HG02623 (cell line): ENCODE data around the gene ZNHIT1.

ENCODE experiments used
- ATAC-seq: cut with Tn5 transposase; IDR thresholded peaks from one replicate; pipeline ENCODE4 v1.9.1; 2021; ENCODE audit warnings: moderate library complexity; ENCODE audit not compliant: unreplicated experiment

Gene ZNHIT1

DNA sequence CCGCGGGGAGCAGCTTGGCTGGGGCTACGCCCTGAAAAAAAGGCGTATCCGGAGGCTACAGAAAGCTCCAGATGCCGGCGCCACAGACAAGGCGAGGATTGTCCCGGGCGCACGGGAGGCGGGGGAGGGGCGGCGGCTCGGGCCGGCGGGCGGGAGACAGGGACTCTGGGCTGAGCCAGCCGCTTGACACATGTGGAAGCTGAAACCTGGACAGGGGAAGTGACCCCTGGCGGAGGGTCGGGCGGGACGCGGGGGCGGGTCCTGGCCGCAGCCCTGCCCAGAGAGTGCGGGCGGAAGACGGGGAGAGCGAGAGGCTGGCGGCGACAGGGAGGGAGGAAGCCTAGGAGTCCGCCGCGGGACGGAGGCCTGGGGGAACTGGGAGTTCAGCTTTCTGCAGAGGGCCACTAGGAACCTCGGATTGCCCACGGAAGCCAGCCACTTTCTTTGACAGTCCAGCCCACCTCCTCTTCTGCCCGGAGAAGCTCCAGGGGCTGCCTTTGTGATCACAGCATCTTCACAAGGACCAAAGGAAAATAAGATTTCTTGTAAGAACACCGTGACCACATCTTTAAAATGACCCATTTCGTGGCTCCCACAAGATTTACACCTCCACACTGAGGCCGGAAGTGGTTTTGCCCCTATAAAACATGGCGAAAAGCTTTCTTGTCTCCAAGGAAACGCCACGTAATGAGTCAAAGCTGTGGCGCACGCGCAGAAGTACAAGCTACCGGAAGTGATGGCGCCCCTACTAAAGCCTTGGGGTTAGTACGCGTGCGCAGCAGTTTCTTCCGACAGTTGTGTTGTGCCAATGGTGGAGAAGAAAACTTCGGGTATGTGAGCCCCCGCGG lies at the start of gene ZNHIT1, which contains the start of gene PLOD3:
ZNHIT1 (plus strand) TSS at position 778 of the 848 bp plus-strand sequence; CDS start at position 809, 31 bp downstream.
PLOD3 (minus strand) TSS at position 194 of the 848 bp plus-strand sequence. CDS start 307 bp downstream, outside the sequence.
- ATAC-seq = peak; percentile 68

DNA sequence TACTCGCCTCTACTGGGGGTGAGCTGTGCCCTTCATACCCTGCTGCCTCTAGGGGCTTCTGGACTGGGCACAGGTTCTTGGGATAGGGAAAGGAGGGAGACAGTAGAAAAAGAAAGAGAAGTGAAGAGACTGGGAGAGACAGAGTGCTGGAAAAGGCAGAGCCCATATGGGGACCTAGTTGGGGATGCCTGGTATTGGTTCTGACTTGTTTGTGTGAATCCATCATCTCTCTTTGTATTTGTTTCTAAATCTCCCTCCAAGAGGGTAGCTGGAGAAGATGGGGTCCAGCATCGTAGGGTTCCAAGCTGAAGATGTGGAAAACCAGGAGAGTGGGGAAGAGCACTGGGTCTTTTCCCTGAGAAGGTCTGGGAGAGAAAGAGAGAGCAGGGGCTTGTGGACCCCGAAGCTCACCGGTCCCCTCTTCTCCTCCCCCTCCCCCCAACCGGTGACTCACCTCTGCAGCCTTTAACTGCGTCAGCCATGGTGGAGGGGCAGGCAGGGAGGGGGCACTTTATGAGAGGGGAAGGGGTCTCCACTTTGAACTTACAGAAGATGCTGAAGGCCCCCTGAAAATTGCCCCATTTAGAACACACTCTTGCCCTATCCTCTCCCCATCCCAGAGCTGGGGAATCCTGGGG lies 49.4 kb upstream of the ZNHIT1 start:
- ATAC-seq = no peak

- no peak for ATAC-seq
Measured at GRCh38 chr7:101169110-101169837, 48.7 kb upstream of the ZNHIT1 start.

- no peak for ATAC-seq
Measured at GRCh38 chr7:101169838-101170551, 48.0 kb upstream of the ZNHIT1 start.

DNA sequence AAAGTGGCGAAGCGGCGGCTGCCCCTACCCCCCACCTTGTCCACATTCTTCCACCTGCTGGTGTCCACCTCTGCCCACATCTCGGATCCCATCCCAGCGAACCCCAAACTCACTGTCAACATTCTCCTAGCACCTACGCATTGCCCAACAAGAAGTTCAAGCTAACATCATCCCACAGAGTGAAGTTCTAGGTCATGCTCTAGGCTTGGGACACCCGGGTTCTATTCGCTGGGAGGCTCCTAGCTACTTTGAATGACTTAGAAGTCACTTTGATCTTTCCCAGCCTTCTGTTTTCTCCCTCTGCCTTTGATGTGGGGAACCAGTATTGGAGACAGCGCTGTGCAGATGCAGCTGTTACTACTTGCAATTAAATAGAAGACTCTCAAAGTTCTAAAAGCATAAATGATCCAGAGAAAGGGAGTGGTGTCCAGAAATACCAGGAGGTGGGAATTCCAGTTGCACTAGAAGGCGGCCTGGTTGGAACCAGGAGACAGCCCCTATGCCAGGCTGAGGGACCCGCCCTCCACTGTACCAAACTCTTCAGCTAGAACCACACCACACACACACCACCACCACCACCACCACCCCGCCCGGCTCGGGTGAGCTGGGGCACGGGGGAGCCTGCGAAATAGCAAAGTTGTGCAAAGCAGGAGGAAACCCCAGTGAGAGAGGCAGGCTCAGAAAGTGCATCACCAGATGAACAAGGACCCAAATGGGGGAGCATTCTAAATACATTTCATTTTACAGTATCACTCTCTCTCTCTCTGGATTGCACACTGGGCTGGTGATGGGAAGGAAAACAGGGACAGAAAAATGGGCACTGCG lies 47.1 kb upstream of the ZNHIT1 start:
- ATAC-seq = no peak

- no peak for ATAC-seq
Measured at GRCh38 chr7:101171442-101171837, 46.5 kb upstream of the ZNHIT1 start.

DNA sequence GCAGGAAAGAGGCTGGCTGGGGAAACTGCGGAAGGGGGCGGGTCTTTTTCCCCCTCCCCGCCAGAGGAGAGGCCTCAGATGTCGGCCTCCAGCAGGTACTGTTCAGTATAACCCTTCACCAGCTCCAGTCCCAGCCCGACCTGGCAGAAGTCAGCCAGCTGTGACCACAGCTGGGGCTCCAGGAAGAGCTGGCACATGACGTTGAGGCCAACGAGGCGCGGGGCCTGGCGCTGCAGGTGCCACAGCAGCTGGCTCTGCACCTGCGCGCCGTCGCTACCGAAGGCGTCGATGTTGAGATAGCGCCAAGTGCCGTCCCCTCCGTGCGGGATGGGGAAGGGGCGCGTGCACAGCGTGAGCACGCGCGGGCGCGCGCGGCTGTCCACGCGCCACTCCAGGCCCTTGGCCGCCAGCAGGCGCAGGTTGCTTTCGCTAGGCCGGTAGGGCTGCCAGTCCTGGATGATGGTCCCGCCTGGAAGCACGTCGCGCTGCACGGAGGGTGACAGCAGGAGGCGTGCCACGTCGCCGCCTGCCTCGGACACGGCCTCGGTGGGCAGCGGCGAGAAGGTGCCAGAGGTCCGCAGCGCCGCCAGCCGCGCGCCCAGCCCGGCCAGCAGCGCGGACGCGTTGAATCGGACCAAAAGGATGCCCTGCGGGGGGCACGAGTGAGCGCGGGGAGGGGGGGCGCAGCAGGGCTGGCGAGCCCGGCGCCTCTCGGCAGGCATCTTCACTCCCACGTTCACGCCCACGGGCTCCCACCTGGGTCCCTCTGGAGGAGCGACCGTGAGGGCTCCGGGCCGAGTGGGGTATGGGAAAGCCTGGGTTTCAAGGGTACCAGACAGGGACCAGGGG lies 45.7 kb upstream of the ZNHIT1 start:
- no peak for ATAC-seq

DNA sequence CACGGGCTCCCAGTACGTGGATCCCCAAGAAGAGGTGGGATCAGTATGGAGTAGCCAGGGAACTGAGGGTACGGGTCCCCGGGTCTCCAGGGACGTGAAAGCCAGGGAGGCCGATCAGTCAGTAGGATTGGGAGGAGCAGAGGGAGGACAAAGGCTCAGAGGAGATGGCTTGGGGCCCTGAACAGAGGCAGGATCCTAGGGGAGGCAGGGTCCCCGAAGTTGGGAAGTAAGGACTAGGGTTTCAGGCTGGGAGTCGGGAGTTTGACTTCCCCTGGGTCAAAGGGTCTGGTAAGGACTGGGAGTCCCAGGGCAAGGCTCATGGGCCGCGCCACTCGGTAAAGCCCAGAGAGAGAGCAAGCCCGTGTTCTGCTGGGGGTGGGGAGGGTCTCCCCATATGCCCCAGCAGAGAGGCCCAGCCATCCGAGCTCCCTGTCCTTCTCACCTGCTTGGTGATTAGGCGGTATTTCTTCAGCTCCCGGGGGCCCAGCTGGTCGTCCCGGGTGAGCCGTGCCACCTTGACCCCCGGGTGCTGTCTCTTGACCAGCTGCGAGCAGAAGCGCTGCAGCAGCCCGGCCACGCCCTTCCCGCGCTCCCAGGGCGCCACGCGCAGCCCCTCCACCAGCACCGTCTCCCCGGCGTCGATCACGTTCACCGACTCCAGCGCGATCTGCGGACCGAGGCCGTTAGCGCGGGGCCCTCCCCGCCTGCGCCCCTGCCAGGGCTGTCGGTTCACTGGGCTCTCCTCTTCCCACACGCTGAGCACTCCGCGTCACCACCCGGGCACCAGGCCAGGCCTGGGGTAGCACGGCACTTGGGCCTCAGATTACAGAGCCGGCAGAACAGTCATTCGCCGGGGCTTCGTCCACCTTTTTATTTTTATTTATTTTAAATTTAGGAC lies 44.9 kb upstream of the ZNHIT1 start:
- no peak for ATAC-seq

DNA sequence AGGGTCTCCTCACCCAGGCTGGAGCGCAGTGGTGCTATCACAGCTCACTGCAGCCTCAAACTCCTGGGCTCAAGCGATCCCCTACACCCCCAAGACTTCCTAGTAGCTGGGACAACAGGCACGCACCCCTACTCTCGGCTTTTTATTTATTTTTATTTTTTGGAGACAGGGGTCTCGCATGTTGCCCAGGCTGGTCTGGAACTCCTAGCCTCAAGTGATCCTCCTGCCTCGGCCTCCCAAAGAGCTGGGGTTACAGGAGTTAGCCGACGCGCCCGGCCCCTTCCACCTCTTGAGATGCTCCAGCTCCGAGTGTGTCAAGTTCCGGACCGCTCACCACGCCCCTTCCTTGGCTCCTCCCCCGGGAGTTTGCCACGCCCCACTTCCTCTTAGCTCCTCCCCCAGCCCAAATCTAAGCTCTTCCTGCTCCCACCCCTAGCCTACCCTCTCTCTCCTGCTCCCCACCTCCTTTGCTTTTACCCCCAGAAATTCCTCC lies 44.2 kb upstream of the ZNHIT1 start:
- ATAC-seq = no peak

GRCh38 chr7:101174322-101174854 lies 43.6 kb upstream of the ZNHIT1 start:
- ATAC-seq = no peak

DNA sequence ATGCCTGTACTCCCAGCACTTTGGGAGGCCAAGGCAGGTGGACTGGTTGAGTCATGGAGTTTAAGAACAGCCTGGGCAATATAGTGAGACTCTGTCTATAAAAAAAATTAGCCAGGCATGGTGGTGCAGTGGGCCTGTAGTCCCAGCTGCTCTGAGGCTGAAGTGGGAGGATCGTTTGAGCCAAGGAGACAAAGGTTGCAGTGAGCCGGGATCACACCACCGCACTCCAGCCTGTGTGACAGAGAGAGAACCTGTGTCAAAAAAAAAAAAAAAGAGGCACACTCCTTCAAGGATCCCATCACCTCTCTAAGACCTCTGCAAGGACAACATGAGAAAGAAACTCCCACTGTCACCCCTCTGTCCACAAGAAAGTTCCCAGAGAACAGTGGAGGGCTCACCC lies 42.3 kb upstream of the ZNHIT1 start:
- ATAC-seq = no peak

GRCh38 chr7:101177644-101178043 lies 40.3 kb upstream of the ZNHIT1 start:
- ATAC-seq = no peak

DNA sequence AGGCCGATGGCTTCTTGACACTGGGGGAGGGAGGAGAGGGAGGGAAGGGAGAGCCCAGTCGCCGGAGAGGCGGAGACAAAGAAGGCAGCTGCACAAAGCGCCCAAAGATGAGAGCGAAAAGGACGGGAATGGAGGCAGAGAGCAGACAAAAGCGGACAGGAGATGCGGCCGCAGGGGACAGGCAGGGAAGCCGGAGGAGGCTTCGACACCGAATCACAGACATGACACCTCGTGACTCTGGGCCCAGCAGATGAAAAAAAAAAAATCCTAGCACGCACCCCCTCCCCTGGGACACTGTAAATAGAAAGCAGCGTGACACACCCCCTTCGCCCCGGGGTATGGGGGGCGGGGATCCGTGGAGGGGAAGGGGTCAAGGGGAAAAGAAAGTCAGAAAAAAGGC lies 38.8 kb upstream of the ZNHIT1 start:
- no peak for ATAC-seq

DNA sequence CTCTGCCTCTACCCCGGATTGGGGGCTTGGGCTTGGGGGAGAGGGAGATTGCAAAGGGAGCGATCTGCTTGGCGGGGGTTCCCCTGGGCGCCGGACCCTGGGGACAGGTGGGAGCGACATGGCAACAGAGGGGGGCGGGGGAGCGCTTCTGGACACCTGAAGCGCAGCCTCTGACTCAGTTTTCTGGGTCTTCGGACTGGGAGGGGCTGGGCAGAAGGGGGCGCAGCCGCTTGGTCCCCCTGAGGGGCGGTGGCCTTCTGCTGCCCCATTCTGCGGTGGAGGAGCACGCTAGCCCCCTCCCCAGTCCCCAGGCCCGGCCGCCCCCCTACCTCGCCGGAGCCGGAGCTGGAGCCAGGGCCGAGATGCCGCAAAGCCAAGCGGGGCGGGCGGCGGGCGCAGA lies 38.3 kb upstream of the ZNHIT1 start:
- no peak for ATAC-seq

GRCh38 chr7:101180130-101180755 lies 37.7 kb upstream of the ZNHIT1 start, which contains the start of gene NAT16:
Gene NAT16, minus strand, starts transcription at chr7:101180293. Its CDS starts 5,486 bp downstream, at chr7:101174807.
- no peak for ATAC-seq

DNA sequence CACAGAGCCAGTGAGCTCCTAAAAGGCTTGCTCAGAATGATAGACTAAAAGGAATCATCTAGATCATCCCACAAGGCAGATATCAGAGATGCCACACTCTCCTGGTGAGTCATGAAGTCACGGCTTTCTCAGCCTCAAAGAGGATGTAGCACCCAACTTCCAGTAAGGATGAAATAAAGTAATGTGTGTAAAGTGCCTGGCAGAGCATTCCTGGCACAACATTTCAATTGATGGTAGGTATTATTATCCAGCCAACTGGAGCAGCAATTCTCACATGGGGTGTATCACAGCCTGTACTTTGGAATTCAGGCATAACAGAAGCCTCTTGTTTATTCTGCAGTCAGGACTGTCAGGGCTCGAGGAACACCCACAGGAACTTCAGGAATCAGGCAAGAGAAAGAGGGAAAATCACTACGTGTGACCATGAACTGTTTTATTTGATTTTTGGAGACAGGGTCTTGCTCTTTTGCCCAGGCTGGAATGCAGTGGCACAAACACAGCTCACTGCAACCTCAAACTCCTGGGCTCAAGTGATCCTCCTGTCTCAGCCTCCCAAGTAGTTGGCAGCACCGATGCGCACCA lies 32.6 kb upstream of the ZNHIT1 start:
- no peak for ATAC-seq

DNA sequence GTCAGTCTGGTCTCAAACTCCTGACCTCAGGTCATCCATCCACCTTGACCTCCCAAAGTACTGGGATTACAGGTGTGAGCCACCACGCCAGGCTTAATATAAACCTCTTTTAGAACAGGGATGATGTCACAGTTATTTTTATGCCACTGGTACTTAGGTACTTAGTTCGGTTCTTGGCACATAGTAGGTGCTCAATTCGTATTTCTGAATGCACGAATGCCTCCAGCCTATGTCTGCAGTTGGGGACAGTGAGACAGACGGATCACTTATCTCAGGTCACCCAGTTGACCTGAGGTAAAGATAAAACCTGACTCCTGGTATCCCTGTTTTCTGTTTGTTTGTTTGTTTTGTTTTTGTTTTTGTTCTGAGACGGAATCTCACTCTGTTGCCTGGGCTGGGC lies 31.8 kb upstream of the ZNHIT1 start:
- no peak for ATAC-seq
